Activated naive CD4-positive, alpha-beta T cell treated with anti-CD3 and anti-CD28 coated beads, Interleukin-2, amount 10 ng/mL, durations not matched to agents 7 days and 5 days (primary cell): Measurements from ENCODE around the gene ANP32E.

Experiments
- CTCF ChIA-PET: fragments of 350-600 bp; sonication (Branson Sonifier 250); formaldehyde crosslinking; loops from one replicate; lab custom pipeline; 2021; ENCODE audit warnings: antibody characterized with exemption; lab: Charles Lee
- DNase-seq: peaks from one replicate; pipeline ENCODE4 v3.0.0-alpha.2; 2020
- H3K27ac Mint-ChIP-seq: one replicate; pipeline ENCODE4 v1.8.0; 2021; ENCODE audit warnings: mild to moderate bottlenecking, moderate library complexity, mixed read lengths
- H3K27me3 Mint-ChIP-seq: one replicate; pipeline ENCODE4 v1.8.0; 2021; ENCODE audit warnings: mild to moderate bottlenecking, mixed read lengths
- H3K36me3 Mint-ChIP-seq: one replicate; pipeline ENCODE4 v1.8.0; 2021; ENCODE audit warnings: mixed read lengths
- H3K4me1 Mint-ChIP-seq: one replicate; pipeline ENCODE4 v1.8.0; 2021; ENCODE audit warnings: mixed read lengths
- H3K4me3 Mint-ChIP-seq: one replicate; pipeline ENCODE4 v1.8.0; 2021; ENCODE audit warnings: mild to moderate bottlenecking, moderate library complexity, mixed read lengths
- H3K9me3 Mint-ChIP-seq: one replicate; pipeline ENCODE4 v1.8.0; 2021; ENCODE audit warnings: mixed read lengths

ANP32E gene

GRCh38 chr1:150235852-150236613 lies at the start of gene ANP32E:
ANP32E (minus strand) TSS chr1:150236112; CDS start chr1:150235786, 326 bp downstream.
- CTCF ChIA-PET: interaction anchor here (0.6 to 0.8 kb wide), 2 partner anchors 11 to 331 kb away, joined by 3 read pairs; no protein-coding TSS in a partner anchor
- peaks cover 21% of the 10 kb centered on the region for H3K4me1 Mint-ChIP-seq
- H3K36me3 Mint-ChIP-seq: peaks cover 7% of the 10 kb centered on the region
- peak; percentile 97 for DNase-seq
- no peak within 1 kb of the TSS for H3K4me3 Mint-ChIP-seq
- H3K27ac Mint-ChIP-seq: no peak within 1 kb of the TSS
- no peaks in the 10 kb centered on the region for H3K9me3 Mint-ChIP-seq
- peaks cover 21% of the 10 kb centered on the region for H3K27me3 Mint-ChIP-seq

GRCh38 chr1:150283260-150283659 lies 47.3 kb upstream of the ANP32E start:
- Mint-ChIP-seq H3K36me3 (peaks cover 9% of the 10 kb centered on the region), H3K27me3 (peaks cover 31% of the 10 kb centered on the region), H3K4me3 (peak overlapping the region; percentile 77), H3K4me1 (peaks cover 29% of the 10 kb centered on the region), H3K27ac (no peak overlapping the region), H3K9me3 (no peaks in the 10 kb centered on the region)
- no peak for DNase-seq
- CTCF ChIA-PET: no interaction called here

- DNase-seq: no peak
- no peak overlapping the region for H3K27ac Mint-ChIP-seq
- no peaks in the 10 kb centered on the region for H3K9me3 Mint-ChIP-seq
- H3K4me1 Mint-ChIP-seq: peaks cover 29% of the 10 kb centered on the region
- peak overlapping the region; percentile 77 for H3K4me3 Mint-ChIP-seq
- CTCF ChIA-PET: no interaction called here
- peaks cover 9% of the 10 kb centered on the region for H3K36me3 Mint-ChIP-seq
- peaks cover 31% of the 10 kb centered on the region for H3K27me3 Mint-ChIP-seq
Measured at GRCh38 chr1:150282558-150282958, 46.6 kb upstream of the ANP32E start.

GRCh38 chr1:150281758-150282557 lies 46.0 kb upstream of the ANP32E start, which contains the start of gene CIART:
CIART (plus strand) TSS chr1:150282554; CDS start chr1:150283268, 714 bp downstream.
- Mint-ChIP-seq H3K4me3 (peak within 1 kb of the TSS; percentile 77), H3K4me1 (peaks cover 29% of the 10 kb centered on the region), H3K36me3 (peaks cover 10% of the 10 kb centered on the region), H3K27me3 (peaks cover 31% of the 10 kb centered on the region), H3K27ac (peak within 1 kb of the TSS; percentile 82), H3K9me3 (no peaks in the 10 kb centered on the region)
- CTCF ChIA-PET: interaction anchor here (0.8 to 4.4 kb wide), 6 partner anchors 10 to 30 kb away, joined by 3 to 49 read pairs (median 4); partner anchors contain the start of genes APH1A, C1orf54 and CA14
- peak; percentile 89 for DNase-seq

DNA sequence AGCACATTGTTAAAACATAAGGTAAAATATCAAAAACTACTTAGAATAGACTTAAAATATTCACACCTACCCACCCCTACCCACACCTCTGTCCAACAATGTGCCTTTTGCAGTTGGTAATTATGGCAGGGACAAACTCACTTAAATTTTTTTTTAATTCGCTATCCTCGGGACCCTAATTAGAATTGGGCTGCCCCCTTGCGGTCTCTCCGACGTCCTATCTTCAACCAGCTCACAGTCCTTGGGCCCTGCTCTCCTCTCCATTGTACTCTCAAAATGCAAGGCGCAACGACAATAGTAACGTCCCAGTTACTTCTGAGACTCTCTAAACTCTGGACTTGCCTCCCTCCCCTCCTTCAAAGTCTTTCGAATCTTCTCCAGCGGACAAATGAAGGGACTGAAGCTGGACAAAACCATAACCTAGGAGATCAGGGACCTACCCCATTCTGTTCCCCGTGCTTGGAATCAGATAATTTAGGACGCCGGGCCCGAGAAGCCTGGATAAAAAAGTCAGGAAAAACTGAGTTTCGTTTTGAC lies 45.4 kb upstream of the ANP32E start:
- peak overlapping the region; percentile 77 for H3K4me3 Mint-ChIP-seq
- DNase-seq: peak; percentile 72
- H3K36me3 Mint-ChIP-seq: peaks cover 11% of the 10 kb centered on the region
- H3K27ac Mint-ChIP-seq: peak overlapping the region; percentile 47
- H3K4me1 Mint-ChIP-seq: peaks cover 29% of the 10 kb centered on the region
- H3K9me3 Mint-ChIP-seq: no peaks in the 10 kb centered on the region
- H3K27me3 Mint-ChIP-seq: peaks cover 29% of the 10 kb centered on the region
- CTCF ChIA-PET: interaction anchor here (0.8 to 4.4 kb wide), 6 partner anchors 9 to 29 kb away, joined by 3 to 49 read pairs (median 4); partner anchors contain the start of genes APH1A, C1orf54 and CA14

DNA sequence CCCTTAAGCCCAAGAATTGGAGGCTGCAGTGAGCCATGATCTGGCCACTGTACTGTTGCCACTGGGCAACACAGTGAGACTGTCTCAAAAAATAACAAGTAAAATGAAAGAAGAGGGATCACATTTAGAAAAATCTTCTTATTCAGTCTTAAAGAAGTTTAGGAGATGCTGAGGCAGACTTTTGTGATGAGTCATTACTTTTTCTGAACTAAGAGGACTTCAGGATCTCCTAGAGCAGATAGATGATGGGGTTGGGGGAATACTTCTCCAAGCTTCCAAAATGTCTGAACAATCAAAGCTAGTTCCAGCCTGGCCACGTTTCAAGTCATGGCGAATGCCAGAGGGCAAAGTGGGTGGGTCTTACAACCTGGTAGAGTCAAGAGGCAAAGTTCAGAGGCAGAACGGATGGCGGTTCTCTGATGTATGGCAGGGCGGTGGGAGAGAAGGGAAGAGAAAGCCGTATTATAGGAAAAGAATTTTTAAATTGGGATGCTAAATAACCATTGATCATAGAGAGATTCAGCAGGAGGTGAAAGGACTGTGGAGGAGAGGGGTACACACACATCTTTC lies 44.3 kb upstream of the ANP32E start:
- CTCF ChIA-PET: interaction anchor here (0.7 to 4.4 kb wide), 2 partner anchors 24 to 655 kb away, joined by 3 to 49 read pairs; partner anchors contain the start of gene CA14
- H3K36me3 Mint-ChIP-seq: peaks cover 11% of the 10 kb centered on the region
- H3K4me3 Mint-ChIP-seq: no peak overlapping the region
- peaks cover 28% of the 10 kb centered on the region for H3K27me3 Mint-ChIP-seq
- H3K9me3 Mint-ChIP-seq: no peaks in the 10 kb centered on the region
- no peak for DNase-seq
- H3K27ac Mint-ChIP-seq: no peak overlapping the region
- peaks cover 29% of the 10 kb centered on the region for H3K4me1 Mint-ChIP-seq

- Mint-ChIP-seq H3K9me3 (no peaks in the 10 kb centered on the region), H3K27ac (no peak overlapping the region), H3K27me3 (peaks cover 4% of the 10 kb centered on the region), H3K4me3 (no peak overlapping the region), H3K36me3 (peaks cover 21% of the 10 kb centered on the region), H3K4me1 (peaks cover 13% of the 10 kb centered on the region)
- CTCF ChIA-PET: interaction anchor here (2.1 to 2.5 kb wide), 2 partner anchors 8 to 18 kb away, joined by 7 to 12 read pairs; no protein-coding TSS in a partner anchor
- no peak for DNase-seq
Measured at GRCh38 chr1:150273311-150273710, 37.4 kb upstream of the ANP32E start.

DNA sequence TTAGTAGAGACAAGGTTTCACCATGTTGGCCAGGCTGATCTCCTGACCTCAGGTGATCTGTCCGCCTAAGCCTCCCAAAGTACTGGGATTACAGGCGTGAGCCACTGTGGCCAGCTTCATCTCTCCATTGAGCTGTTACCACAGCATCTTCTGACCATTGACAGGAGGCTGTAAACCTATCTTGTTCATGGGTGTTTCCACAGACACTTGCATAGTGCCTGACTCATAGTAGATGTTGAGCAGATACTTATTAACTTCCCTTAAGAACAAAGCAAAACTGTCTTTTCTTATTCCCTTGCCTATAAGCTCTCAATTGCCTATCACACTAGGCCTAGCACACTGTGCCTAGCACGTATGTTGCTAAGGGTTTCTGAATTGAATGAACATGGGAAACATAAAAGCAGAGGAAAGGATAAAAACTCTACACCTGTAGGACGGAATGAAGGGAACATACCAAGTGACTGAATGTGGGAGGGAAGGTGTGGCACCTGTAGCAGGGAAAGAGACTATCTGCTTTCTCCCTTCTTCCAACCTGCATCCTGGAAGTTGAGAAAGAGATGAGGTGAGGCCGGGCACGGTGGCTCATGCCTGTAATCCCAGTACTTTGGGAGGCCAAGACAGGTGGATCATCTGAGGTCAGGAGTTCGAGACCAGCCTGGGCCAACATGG lies 35.5 kb upstream of the ANP32E start:
- no peaks in the 10 kb centered on the region for H3K9me3 Mint-ChIP-seq
- no peak for DNase-seq
- H3K4me1 Mint-ChIP-seq: peaks cover 27% of the 10 kb centered on the region
- peaks cover 4% of the 10 kb centered on the region for H3K27me3 Mint-ChIP-seq
- CTCF ChIA-PET: interaction anchor here (2.1 to 2.5 kb wide), 2 partner anchors 10 to 16 kb away, joined by 7 to 12 read pairs; no protein-coding TSS in a partner anchor
- peaks cover 36% of the 10 kb centered on the region for H3K36me3 Mint-ChIP-seq
- no peak overlapping the region for H3K27ac Mint-ChIP-seq
- no peak overlapping the region for H3K4me3 Mint-ChIP-seq

DNA sequence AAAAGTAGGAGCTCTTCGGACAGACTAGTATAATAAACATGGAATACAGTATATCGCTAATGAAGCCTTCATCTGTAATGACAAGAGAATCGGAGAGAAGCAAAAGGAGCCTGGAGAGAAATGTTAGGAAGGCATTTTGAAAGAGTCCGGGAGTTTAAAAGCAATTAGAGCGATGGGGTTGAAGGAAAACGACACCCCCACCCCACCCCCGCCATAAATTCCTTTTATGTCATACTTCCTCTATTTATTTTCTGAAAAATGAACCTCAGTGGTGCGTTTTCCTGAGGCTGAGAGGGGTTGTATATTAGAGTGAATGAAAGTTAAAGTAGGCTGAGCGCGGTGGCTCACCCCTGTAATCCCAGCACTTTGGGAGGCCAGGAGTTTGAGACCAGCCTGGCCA lies 33.5 kb upstream of the ANP32E start:
- Mint-ChIP-seq H3K9me3 (no peaks in the 10 kb centered on the region), H3K36me3 (peaks cover 54% of the 10 kb centered on the region)
- no peak for DNase-seq

DNA sequence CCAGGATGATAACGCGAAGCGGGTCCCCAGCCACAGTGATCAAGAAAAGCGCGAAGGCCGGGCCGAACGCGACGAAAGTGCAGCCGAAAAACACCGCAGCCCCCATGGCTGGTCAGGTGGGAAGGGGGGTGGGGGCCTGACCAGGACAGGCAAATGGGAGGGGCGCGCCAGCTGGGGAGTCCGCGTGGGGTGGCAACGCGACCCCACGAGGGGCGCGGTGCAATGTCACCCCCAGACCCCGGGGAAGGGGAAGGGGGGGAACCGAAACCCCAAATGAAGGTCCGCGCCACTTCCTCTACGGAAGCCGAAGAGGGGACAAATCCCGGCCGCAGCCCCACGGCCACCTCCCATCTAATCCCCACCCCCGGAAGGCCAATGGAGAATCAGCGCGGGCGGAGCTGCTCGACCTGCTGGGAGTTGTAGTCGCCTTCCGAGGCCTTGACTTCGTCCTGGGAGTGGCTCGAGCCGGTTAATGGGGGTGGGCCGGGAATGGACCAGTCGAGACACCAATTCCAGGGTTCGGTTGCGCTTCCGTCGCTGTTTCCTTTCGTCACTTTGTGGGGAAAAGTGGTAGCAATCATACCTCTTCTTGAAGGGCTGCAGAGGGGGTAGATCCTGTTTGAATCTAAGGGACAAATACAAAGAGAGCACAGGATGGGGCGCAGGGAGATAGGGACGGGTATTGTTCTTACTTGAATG lies 32.9 kb upstream of the ANP32E start, which contains the start of gene APH1A:
Gene APH1A (minus strand): TSS at position 312 of the 699 bp plus-strand sequence. CDS start 206 bp downstream, at position 106.
- peak within 1 kb of the TSS; percentile 98 for H3K27ac Mint-ChIP-seq
- no peaks in the 10 kb centered on the region for H3K9me3 Mint-ChIP-seq
- CTCF ChIA-PET: interaction anchor here (1.0 to 2.6 kb wide), 3 partner anchors 10 to 13 kb away, joined by 3 to 8 read pairs (median 3); no protein-coding TSS in a partner anchor
- peaks cover 4% of the 10 kb centered on the region for H3K27me3 Mint-ChIP-seq
- peak within 1 kb of the TSS; percentile 86 for H3K4me3 Mint-ChIP-seq
- peak; percentile 97 for DNase-seq
- H3K36me3 Mint-ChIP-seq: peaks cover 55% of the 10 kb centered on the region
- peaks cover 31% of the 10 kb centered on the region for H3K4me1 Mint-ChIP-seq

More for the DNA sequence above, 33.5 kb upstream of the ANP32E start:
- peaks cover 31% of the 10 kb centered on the region for H3K4me1 Mint-ChIP-seq
- peaks cover 4% of the 10 kb centered on the region for H3K27me3 Mint-ChIP-seq
- H3K27ac Mint-ChIP-seq: peak overlapping the region; percentile 98
- peak overlapping the region; percentile 86 for H3K4me3 Mint-ChIP-seq
- CTCF ChIA-PET: interaction anchor here (1.0 to 2.6 kb wide), 3 partner anchors 9 to 13 kb away, joined by 3 to 8 read pairs (median 3); no protein-coding TSS in a partner anchor

- CTCF ChIA-PET: interaction anchor here (1.0 to 2.6 kb wide), 3 partner anchors 10 to 13 kb away, joined by 3 to 8 read pairs (median 3); no protein-coding TSS in a partner anchor
- DNase-seq: peak; percentile 70
- H3K4me1 Mint-ChIP-seq: peaks cover 31% of the 10 kb centered on the region
- H3K36me3 Mint-ChIP-seq: peaks cover 52% of the 10 kb centered on the region
- H3K9me3 Mint-ChIP-seq: no peaks in the 10 kb centered on the region
- peak overlapping the region; percentile 86 for H3K4me3 Mint-ChIP-seq
- H3K27ac Mint-ChIP-seq: peak overlapping the region; percentile 98
- H3K27me3 Mint-ChIP-seq: peaks cover 4% of the 10 kb centered on the region
Measured at GRCh38 chr1:150268340-150268704, 32.4 kb upstream of the ANP32E start.

DNA sequence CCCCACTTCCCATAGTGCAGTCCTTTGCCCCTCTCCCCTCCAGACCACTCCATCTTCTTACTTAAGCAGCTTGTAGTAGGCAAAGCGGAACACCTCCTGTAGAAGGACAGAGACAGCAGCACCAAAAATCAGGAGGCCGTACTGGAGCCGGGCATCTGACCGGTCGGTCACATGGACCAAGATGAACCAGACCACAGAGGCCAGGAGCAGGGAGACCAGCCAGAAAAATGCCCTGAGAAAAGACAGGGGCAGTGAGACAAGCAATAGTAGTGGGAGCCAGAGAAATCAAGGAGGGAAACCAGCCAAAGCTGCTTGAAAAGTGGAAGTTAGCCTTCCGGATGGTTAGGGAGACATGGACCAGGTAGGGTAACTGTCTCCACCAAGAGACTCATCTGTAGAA lies 32.0 kb upstream of the ANP32E start:
- CTCF ChIA-PET: interaction anchor here (1.6 to 2.6 kb wide), 2 partner anchors 12 to 14 kb away, joined by 3 to 8 read pairs; no protein-coding TSS in a partner anchor
- Mint-ChIP-seq H3K4me3 (peak overlapping the region; percentile 86), H3K9me3 (no peaks in the 10 kb centered on the region), H3K27ac (peak overlapping the region; percentile 98), H3K4me1 (peaks cover 31% of the 10 kb centered on the region), H3K27me3 (peaks cover 4% of the 10 kb centered on the region), H3K36me3 (peaks cover 52% of the 10 kb centered on the region)
- no peak for DNase-seq
